ENCODE data around the gene MGAT3. TPM values are rescaled to one million over a fixed set of nuclear protein-coding genes. Genes with fewer than 3 reads are reported as not detected.
"Not testable (repeated sequence)": the region's sequence is repeated elsewhere in the genome, so short reads cannot be mapped to it uniquely, and the experiment has no call there.

The MGAT3 gene
- total and polyA plus RNA-seq, 2 experiments from 2014 or later: 7.0 to 20.0 TPM

DNA sequence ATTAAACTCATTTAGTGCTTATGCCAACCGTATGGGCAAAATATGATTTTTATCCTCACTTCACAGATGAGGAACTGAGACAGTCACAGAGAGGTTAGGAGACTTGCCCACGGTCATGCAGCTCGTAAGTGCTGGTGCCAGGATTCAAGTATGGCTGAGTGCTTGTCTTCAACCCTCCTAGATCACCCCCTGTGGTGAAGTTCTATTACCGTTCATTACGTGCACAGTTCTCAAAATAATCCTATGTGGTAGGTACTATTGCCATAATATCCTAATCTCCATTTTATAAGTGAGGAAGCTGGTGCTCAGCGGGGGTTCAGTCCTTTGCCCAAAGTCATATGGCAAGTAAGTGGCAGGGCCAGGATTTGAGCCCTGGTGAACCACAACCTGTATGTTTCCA lies 46.8 kb downstream of the MGAT3 start:
- Histone ChIP-seq H3K9me3 (ENCODE audit: low read depth) (no peaks in the 10 kb centered on the region), H3K27me3 (no peaks in the 10 kb centered on the region), H3K4me3 (no peak overlapping the region), H3K27ac (peak overlapping the region; percentile 77), H3K4me1 (ENCODE audit: insufficient read depth) (peaks cover 24% of the 10 kb centered on the region), H3K79me2 (peaks cover 57% of the 10 kb centered on the region), H3K4me2 (peak overlapping the region; percentile 89), H3K36me3 (replicated peaks; ENCODE audit: insufficient read depth, low read depth) (no peaks in the 10 kb centered on the region), H3K9me2 (replicated peaks; ENCODE audit: insufficient read depth) (no peaks in the 10 kb centered on the region), H4K20me1 (ENCODE audit: insufficient read depth, poor library complexity, severe bottlenecking) (peaks cover 3% of the 10 kb centered on the region), H2AFZ (no peak overlapping the region)
- TF ChIP-seq EZH2phosphoT487 (IDR thresholded peaks at IDR 0.05; ENCODE audit: low read depth, severe bottlenecking, unreplicated experiment): no peak
- TF ChIP-seq EZH2 (IDR thresholded peaks at IDR 0.05; ENCODE audit: borderline replicate concordance): no peak
- TF ChIP-seq, protein P1, sequence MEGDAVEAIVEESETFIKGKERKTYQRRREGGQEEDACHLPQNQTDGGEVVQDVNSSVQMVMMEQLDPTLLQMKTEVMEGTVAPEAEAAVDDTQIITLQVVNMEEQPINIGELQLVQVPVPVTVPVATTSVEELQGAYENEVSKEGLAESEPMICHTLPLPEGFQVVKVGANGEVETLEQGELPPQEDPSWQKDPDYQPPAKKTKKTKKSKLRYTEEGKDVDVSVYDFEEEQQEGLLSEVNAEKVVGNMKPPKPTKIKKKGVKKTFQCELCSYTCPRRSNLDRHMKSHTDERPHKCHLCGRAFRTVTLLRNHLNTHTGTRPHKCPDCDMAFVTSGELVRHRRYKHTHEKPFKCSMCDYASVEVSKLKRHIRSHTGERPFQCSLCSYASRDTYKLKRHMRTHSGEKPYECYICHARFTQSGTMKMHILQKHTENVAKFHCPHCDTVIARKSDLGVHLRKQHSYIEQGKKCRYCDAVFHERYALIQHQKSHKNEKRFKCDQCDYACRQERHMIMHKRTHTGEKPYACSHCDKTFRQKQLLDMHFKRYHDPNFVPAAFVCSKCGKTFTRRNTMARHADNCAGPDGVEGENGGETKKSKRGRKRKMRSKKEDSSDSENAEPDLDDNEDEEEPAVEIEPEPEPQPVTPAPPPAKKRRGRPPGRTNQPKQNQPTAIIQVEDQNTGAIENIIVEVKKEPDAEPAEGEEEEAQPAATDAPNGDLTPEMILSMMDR (IDR thresholded peaks at IDR 0.05; ENCODE audit: poor library complexity): no peak
- WGBS (ENCODE audit: low lambda C conversion rate, missing lambda C conversion rate): 79% methylated on average over 6 of the region's 6 CpGs
- no peak for DNase-seq (ENCODE audit: low spot score)

DNA sequence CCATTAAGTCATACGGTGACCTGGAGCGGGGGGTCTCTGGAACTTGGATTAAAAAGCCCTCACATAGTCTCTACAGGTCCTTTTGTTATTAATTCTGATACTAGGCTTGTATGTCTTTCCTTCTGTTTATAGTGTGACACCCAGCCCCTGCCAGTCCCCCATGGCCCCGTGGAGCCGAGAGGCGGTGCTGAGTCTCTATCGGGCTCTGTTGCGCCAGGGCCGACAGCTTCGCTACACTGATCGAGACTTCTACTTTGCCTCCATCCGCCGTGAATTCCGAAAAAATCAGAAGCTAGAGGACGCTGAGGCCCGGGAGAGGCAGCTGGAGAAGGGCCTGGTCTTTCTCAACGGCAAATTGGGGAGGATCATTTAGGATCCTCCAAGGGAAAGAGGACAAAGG lies 47.3 kb downstream of the MGAT3 start:
- Histone ChIP-seq H3K79me2 (peaks cover 61% of the 10 kb centered on the region), H3K27ac (no peak overlapping the region), H3K27me3 (no peaks in the 10 kb centered on the region), H3K36me3 (replicated peaks; ENCODE audit: insufficient read depth, low read depth) (no peaks in the 10 kb centered on the region), H3K4me3 (no peak overlapping the region), H4K20me1 (ENCODE audit: insufficient read depth, poor library complexity, severe bottlenecking) (peaks cover 3% of the 10 kb centered on the region), H2AFZ (no peak overlapping the region), H3K4me1 (ENCODE audit: insufficient read depth) (peaks cover 19% of the 10 kb centered on the region), H3K9me3 (ENCODE audit: low read depth) (no peaks in the 10 kb centered on the region), H3K9me2 (replicated peaks; ENCODE audit: insufficient read depth) (no peaks in the 10 kb centered on the region), H3K4me2 (peak overlapping the region; percentile 89)
- WGBS (ENCODE audit: low lambda C conversion rate, missing lambda C conversion rate): 97% methylated on average over 16 of the region's 16 CpGs
- DNase-seq (ENCODE audit: low spot score): no peak
- no peak for TF ChIP-seq EZH2phosphoT487 (IDR thresholded peaks at IDR 0.05; ENCODE audit: low read depth, severe bottlenecking, unreplicated experiment)

DNA sequence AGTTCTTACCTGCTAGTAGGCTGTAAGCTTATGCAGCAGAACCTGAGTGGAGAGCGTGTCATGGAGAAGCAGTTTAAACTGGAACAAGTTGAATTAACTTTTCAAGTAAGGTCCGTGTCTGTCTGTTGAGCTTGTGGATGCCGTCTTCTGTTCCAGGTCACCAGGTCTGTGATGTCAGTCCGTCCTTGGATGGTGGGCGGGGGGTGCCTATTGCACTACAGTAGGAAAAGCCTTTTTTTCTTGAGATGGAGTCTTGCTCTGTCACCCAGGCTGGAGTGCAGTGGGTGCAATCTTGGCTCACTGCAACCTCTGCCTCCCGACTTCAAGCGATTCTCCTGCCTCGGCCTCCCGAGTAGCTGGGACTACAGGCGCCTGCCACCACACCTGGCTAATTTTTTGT lies 50.2 kb downstream of the MGAT3 start:
- H3K36me3 ChIP-seq (replicated peaks; ENCODE audit: insufficient read depth, low read depth): not testable (repeated sequence)
- peaks cover 19% of the 10 kb centered on the region for H4K20me1 ChIP-seq (ENCODE audit: insufficient read depth, poor library complexity, severe bottlenecking)

DNA sequence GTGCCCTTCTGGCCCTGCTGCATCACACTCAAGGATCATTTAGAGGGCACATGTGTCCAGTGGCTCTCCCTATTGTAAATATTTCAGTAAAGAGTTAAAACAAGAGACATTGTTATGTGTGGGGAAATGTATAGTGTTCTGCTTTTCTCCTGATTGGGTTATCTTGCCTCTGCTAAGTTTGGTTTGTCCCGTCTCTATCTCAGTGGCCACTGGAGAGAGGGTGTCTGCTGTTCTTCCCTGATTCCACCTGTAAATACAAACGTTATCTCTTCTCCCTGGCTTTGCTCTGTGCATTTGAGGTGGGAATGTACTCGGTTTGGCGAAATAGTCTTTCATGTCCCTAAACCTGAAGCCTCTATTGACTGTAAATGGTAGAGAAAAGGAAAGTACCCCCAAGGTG lies 51.6 kb downstream of the MGAT3 start:
- peaks cover 19% of the 10 kb centered on the region for H4K20me1 ChIP-seq (ENCODE audit: insufficient read depth, poor library complexity, severe bottlenecking)
- no peak overlapping the region for H3K4me2 ChIP-seq
- no peaks in the 10 kb centered on the region for H3K27me3 ChIP-seq
- WGBS (ENCODE audit: low lambda C conversion rate, missing lambda C conversion rate): 72% methylated on average over 4 of the region's 4 CpGs
- no peaks in the 10 kb centered on the region for H3K9me2 ChIP-seq (replicated peaks; ENCODE audit: insufficient read depth)
- no peaks in the 10 kb centered on the region for H3K9me3 ChIP-seq (ENCODE audit: low read depth)
- no peak for DNase-seq (ENCODE audit: low spot score)
- H3K27ac ChIP-seq: no peak overlapping the region
- no peak for TF ChIP-seq EZH2 (IDR thresholded peaks at IDR 0.05; ENCODE audit: borderline replicate concordance)
- no peak for TF ChIP-seq EZH2phosphoT487 (IDR thresholded peaks at IDR 0.05; ENCODE audit: low read depth, severe bottlenecking, unreplicated experiment)
- TF ChIP-seq, protein P1 (IDR thresholded peaks at IDR 0.05; ENCODE audit: poor library complexity): no peak
- no peaks in the 10 kb centered on the region for H3K36me3 ChIP-seq (replicated peaks; ENCODE audit: insufficient read depth, low read depth)
- peaks cover 72% of the 10 kb centered on the region for H3K79me2 ChIP-seq
- peaks cover 7% of the 10 kb centered on the region for H3K4me1 ChIP-seq (ENCODE audit: insufficient read depth)
- H3K4me3 ChIP-seq: no peak overlapping the region
- no peak overlapping the region for H2AFZ ChIP-seq

More for the DNA sequence above, 50.2 kb downstream of the MGAT3 start:
- H3K9me3 ChIP-seq (ENCODE audit: low read depth); H3K27ac ChIP-seq; H3K4me3 ChIP-seq; H3K9me2 ChIP-seq (replicated peaks; ENCODE audit: insufficient read depth); H3K27me3 ChIP-seq; H3K4me2 ChIP-seq; H2AFZ ChIP-seq; DNase-seq (ENCODE audit: low spot score): not testable (repeated sequence)
- peaks cover 82% of the 10 kb centered on the region for H3K79me2 ChIP-seq
- H3K4me1 ChIP-seq (ENCODE audit: insufficient read depth): peaks cover 11% of the 10 kb centered on the region
- 92% methylated on average over 10 of the region's 10 CpGs for WGBS (ENCODE audit: low lambda C conversion rate, missing lambda C conversion rate)
